Uterus (tissue), 4 donors: ENCODE measurements around the gene PPP4R4. TPM values are rescaled to one million over a fixed set of nuclear protein-coding genes. Genes with fewer than 3 reads are reported as not detected.

Source experiments
- DNase-seq, 2 donors: peaks; one replicate each; pipeline ENCODE4 v3.0.0-alpha.2; 2019 to 2020
- H3K27ac ChIP-seq, 2 donors: fragments of 200-600 bp; sonication (generic); 1 replicate in 1 of 2; 2 replicates in 1 of 2; pipeline ENCODE4 v1.5.1; 2016 to 2018
- H3K27me3 ChIP-seq, 2 donors: fragments of 200-600 bp; sonication (generic); one replicate each; pipeline ENCODE4 v1.5.1; 2018 to 2019; ENCODE audit warnings: control low read depth in 1 of 2
- H3K36me3 ChIP-seq, 2 donors: fragments of 200-600 bp; sonication (generic); one replicate each; pipeline ENCODE4 v1.5.1; 2019; ENCODE audit warnings: control low read depth in 1 of 2
- H3K4me1 ChIP-seq, 2 donors: fragments of 200-600 bp; sonication (generic); one replicate each; pipeline ENCODE4 v1.5.1; 2018 to 2019; ENCODE audit warnings: control low read depth in 1 of 2
- H3K4me3 ChIP-seq, 2 donors: fragments of 200-600 bp; sonication (generic); 1 replicate in 1 of 2; 2 replicates in 1 of 2; pipeline ENCODE4 v1.5.1; 2018 to 2019; ENCODE audit warnings: mild to moderate bottlenecking in 1 of 2
- H3K9me3 ChIP-seq, 2 donors: fragments of 200-600 bp; sonication (generic); one replicate each; pipeline ENCODE4 v1.5.1; 2019; ENCODE audit warnings: control low read depth in 1 of 2
- CTCF ChIP-seq, 4 experiments: fragments of 200-600 bp in 2 of 4; fragments of 450-650 bp in 2 of 4; sonication (generic) in 2 of 4; IDR thresholded peaks; one replicate each; pipeline ENCODE4 v1.5.1; 2016 to 2019; ENCODE audit warnings: antibody characterized with exemption in 4 of 4, mild to moderate bottlenecking in 2 of 4, moderate library complexity in 1 of 4
- POLR2A ChIP-seq, 2 donors: fragments of 450-650 bp; IDR thresholded peaks; one replicate each; pipeline ENCODE4 v1.6.1; 2016; ENCODE audit warnings: antibody characterized with exemption in 2 of 2, mild to moderate bottlenecking in 1 of 2, moderate library complexity in 1 of 2
- intact Hi-C: fragments of 100-400 bp; cut with DNase I; formaldehyde crosslinking; loops from one replicate; pipeline ENCODE4 v1.15.1; 2023; ENCODE audit warnings: low total_unique reads
- total RNA-seq, 4 donors: library from RNA; depleted of rRNA in 3 of 4; stranded (reverse); fragments of >200 nt in 3 of 4; gene quantifications; one replicate each; pipeline versions ENCODE4 v1.1.0 to v1.2.4, GENCODE V29; 2014 to 2023
- donor health status: DM: yes; HTN: yes; CAD: no.

The PPP4R4 gene
- total RNA-seq, 4 donors from 2014 or later = 0.59 to 4.1 (median 2.0) TPM

- DNase-seq = peak in 1 of 2 donors; percentile 62
- Histone ChIP-seq H3K36me3 (no peaks in the 10 kb centered on the region), H3K27ac (no peak overlapping the region), H3K9me3 (no peaks in the 10 kb centered on the region), H3K4me1 (peaks cover 0 to 3% of the 10 kb centered on the region in 2 donors), H3K4me3 (no peak overlapping the region), H3K27me3 (no peaks in the 10 kb centered on the region)
- intact Hi-C loops = no loop called here
- TF ChIP-seq CTCF (IDR thresholded peaks at IDR 0.05) = peak; percentile 66 to 76 (median 72)
- TF ChIP-seq POLR2A (IDR thresholded peaks at IDR 0.05) = no peak
Measured at GRCh38 chr14:94132285-94132887, 41.7 kb upstream of the PPP4R4 start.

- no peaks in the 10 kb centered on the region for H3K4me1 ChIP-seq
- H3K4me3 ChIP-seq = no peak overlapping the region
- H3K9me3 ChIP-seq = no peaks in the 10 kb centered on the region
- TF ChIP-seq CTCF (IDR thresholded peaks at IDR 0.05) (no peak), POLR2A (IDR thresholded peaks at IDR 0.05) (no peak)
- H3K27me3 ChIP-seq = no peaks in the 10 kb centered on the region
- no peak for DNase-seq
- H3K36me3 ChIP-seq = no peaks in the 10 kb centered on the region
- intact Hi-C loops = no loop called here
- no peak overlapping the region for H3K27ac ChIP-seq
Measured at GRCh38 chr14:94135476-94135875, 38.6 kb upstream of the PPP4R4 start.

GRCh38 chr14:94136575-94137331, 37.4 kb upstream of the PPP4R4 start:
- peak; percentile 85 to 86 for DNase-seq
- Histone ChIP-seq H3K4me3 (no peak overlapping the region), H3K27me3 (no peaks in the 10 kb centered on the region)

GRCh38 chr14:94138251-94138650, 35.9 kb upstream of the PPP4R4 start:
- Histone ChIP-seq H3K27me3 (no peaks in the 10 kb centered on the region), H3K9me3 (no peaks in the 10 kb centered on the region), H3K4me3 (no peak overlapping the region), H3K27ac (no peak overlapping the region), H3K4me1 (no peaks in the 10 kb centered on the region), H3K36me3 (no peaks in the 10 kb centered on the region)
- intact Hi-C loops = no loop called here
- no peak for DNase-seq
- TF ChIP-seq CTCF (IDR thresholded peaks at IDR 0.05) (no peak), POLR2A (IDR thresholded peaks at IDR 0.05) (no peak)

More at GRCh38 chr14:94136575-94137331, 37.4 kb upstream of the PPP4R4 start:
- TF ChIP-seq POLR2A (IDR thresholded peaks at IDR 0.05) = no peak
- TF ChIP-seq CTCF (IDR thresholded peaks at IDR 0.05) = peak; percentile 91 to 98 (median 93)
- no peaks in the 10 kb centered on the region for H3K9me3 ChIP-seq
- H3K27ac ChIP-seq = no peak overlapping the region
- no peaks in the 10 kb centered on the region for H3K36me3 ChIP-seq
- intact Hi-C loops = loop anchor here (2.0 kb wide), 1 partner anchor 100 kb away; no protein-coding TSS in a partner anchor
- no peaks in the 10 kb centered on the region for H3K4me1 ChIP-seq

- TF ChIP-seq CTCF (IDR thresholded peaks at IDR 0.05) (no peak), POLR2A (IDR thresholded peaks at IDR 0.05) (no peak)
- H3K4me1 ChIP-seq = no peaks in the 10 kb centered on the region
- H3K36me3 ChIP-seq = no peaks in the 10 kb centered on the region
- H3K27me3 ChIP-seq = no peaks in the 10 kb centered on the region
- H3K27ac ChIP-seq = no peak overlapping the region
- no peaks in the 10 kb centered on the region for H3K9me3 ChIP-seq
- DNase-seq = no peak
- intact Hi-C loops = no loop called here
- H3K4me3 ChIP-seq = no peak overlapping the region
Measured at GRCh38 chr14:94139006-94139405, 35.1 kb upstream of the PPP4R4 start.
